Stimulated activated memory B cell treated with anti-CD40 and anti-IgM and Interleukin-4, amounts not matched to agents 10 μg/mL and 1 μg/mL and 100 μg/mL, for 72 hours (primary cell): Measurements from ENCODE around the gene KARS1.
"Not testable (repeated sequence)": the region's sequence is repeated elsewhere in the genome, so short reads cannot be mapped to it uniquely, and the experiment has no call there.

Source experiments
- ATAC-seq: fragments of 150-1000 bp; cut with Tn5 transposase; 2 replicates; pipeline ENCODE4 v1.10.0; 2021
- H3K27ac Mint-ChIP-seq: one replicate; pipeline ENCODE4 v1.8.0; 2022; ENCODE audit warnings: mild to moderate bottlenecking, mixed read lengths
- H3K27me3 Mint-ChIP-seq: one replicate; pipeline ENCODE4 v1.8.0; 2022; ENCODE audit warnings: mixed read lengths
- H3K36me3 Mint-ChIP-seq: one replicate; pipeline ENCODE4 v1.8.0; 2022; ENCODE audit warnings: mixed read lengths
- H3K4me1 Mint-ChIP-seq: one replicate; pipeline ENCODE4 v1.8.0; 2022; ENCODE audit warnings: mixed read lengths
- H3K4me3 Mint-ChIP-seq: one replicate; pipeline ENCODE4 v1.8.0; 2022; ENCODE audit warnings: mild to moderate bottlenecking, moderate library complexity, mixed read lengths
- H3K9me3 Mint-ChIP-seq: one replicate; pipeline ENCODE4 v1.8.0; 2022; ENCODE audit warnings: mixed read lengths

Gene KARS1

GRCh38 chr16:75614066-75614897, 33.2 kb downstream of the KARS1 start:
- H3K9me3 Mint-ChIP-seq: no peaks in the 10 kb centered on the region
- peaks cover 11% of the 10 kb centered on the region for H3K4me1 Mint-ChIP-seq
- no peak overlapping the region for H3K4me3 Mint-ChIP-seq
- H3K36me3 Mint-ChIP-seq: peaks cover 56% of the 10 kb centered on the region
- no peaks in the 10 kb centered on the region for H3K27me3 Mint-ChIP-seq
- ATAC-seq: no peak
- H3K27ac Mint-ChIP-seq: no peak overlapping the region

DNA sequence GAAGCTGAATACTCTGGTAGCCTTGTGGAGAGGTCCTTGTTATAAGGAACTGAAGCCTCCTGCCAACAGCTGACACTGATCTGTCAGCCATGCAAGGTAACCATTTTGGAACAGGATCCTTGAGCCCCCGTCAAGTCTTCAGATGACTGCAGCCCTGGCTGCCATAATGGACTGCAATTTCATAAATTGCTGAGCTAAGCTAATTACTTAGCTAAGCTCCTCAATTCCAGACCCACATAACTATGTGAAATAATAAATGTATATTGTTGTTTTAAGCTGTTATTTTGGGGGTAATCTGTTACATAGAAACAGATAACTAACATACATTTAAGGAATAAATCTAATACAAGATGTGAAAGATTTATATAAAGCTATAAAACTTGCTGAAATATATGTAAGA, 41.0 kb downstream of the KARS1 start:
- Mint-ChIP-seq H3K9me3 (peaks cover 7% of the 10 kb centered on the region), H3K36me3 (peaks cover 62% of the 10 kb centered on the region), H3K4me3 (no peak overlapping the region), H3K4me1 (no peaks in the 10 kb centered on the region), H3K27ac (no peak overlapping the region), H3K27me3 (no peaks in the 10 kb centered on the region)
- ATAC-seq: no peak

GRCh38 chr16:75603241-75603640, 44.2 kb downstream of the KARS1 start:
- Mint-ChIP-seq H3K9me3 (peaks cover 7% of the 10 kb centered on the region), H3K36me3 (peaks cover 86% of the 10 kb centered on the region), H3K4me3 (no peak overlapping the region), H3K27me3 (no peaks in the 10 kb centered on the region), H3K4me1 (no peaks in the 10 kb centered on the region), H3K27ac (no peak overlapping the region)
- no peak for ATAC-seq

GRCh38 chr16:75599452-75600277, 47.8 kb downstream of the KARS1 start:
- H3K4me3 Mint-ChIP-seq: no peak overlapping the region

GRCh38 chr16:75593825-75594820, 53.3 kb downstream of the KARS1 start:
- Mint-ChIP-seq H3K36me3 (peaks cover 37% of the 10 kb centered on the region), H3K9me3 (peaks cover 3% of the 10 kb centered on the region), H3K27me3 (no peaks in the 10 kb centered on the region), H3K4me3 (no peak overlapping the region), H3K27ac (no peak overlapping the region), H3K4me1 (no peaks in the 10 kb centered on the region)
- no peak for ATAC-seq

More at GRCh38 chr16:75599452-75600277, 47.8 kb downstream of the KARS1 start:
- Mint-ChIP-seq H3K9me3 (peaks cover 10% of the 10 kb centered on the region), H3K36me3 (peaks cover 71% of the 10 kb centered on the region), H3K4me1 (no peaks in the 10 kb centered on the region), H3K27me3 (no peaks in the 10 kb centered on the region), H3K27ac (no peak overlapping the region)
- no peak for ATAC-seq

- H3K27me3 Mint-ChIP-seq: no peaks in the 10 kb centered on the region
- H3K27ac Mint-ChIP-seq: no peak overlapping the region
- H3K4me3 Mint-ChIP-seq: no peak overlapping the region
- no peaks in the 10 kb centered on the region for H3K4me1 Mint-ChIP-seq
- peaks cover 42% of the 10 kb centered on the region for H3K36me3 Mint-ChIP-seq
- no peak for ATAC-seq
- peaks cover 3% of the 10 kb centered on the region for H3K9me3 Mint-ChIP-seq
Measured at GRCh38 chr16:75593308-75593707, 54.2 kb downstream of the KARS1 start.

- H3K36me3 Mint-ChIP-seq: peaks cover 28% of the 10 kb centered on the region
- H3K27ac Mint-ChIP-seq, H3K27me3 Mint-ChIP-seq, H3K4me3 Mint-ChIP-seq, H3K4me1 Mint-ChIP-seq, H3K9me3 Mint-ChIP-seq, ATAC-seq: not testable (repeated sequence)
Measured at GRCh38 chr16:75591927-75592326, 55.5 kb downstream of the KARS1 start.

GRCh38 chr16:75590920-75591843, 56.3 kb downstream of the KARS1 start:
- Mint-ChIP-seq H3K36me3 (peaks cover 24% of the 10 kb centered on the region), H3K9me3 (no peaks in the 10 kb centered on the region), H3K27ac (no peak overlapping the region), H3K4me3 (no peak overlapping the region), H3K27me3 (no peaks in the 10 kb centered on the region), H3K4me1 (no peaks in the 10 kb centered on the region)
- ATAC-seq: no peak

- no peak for ATAC-seq
- H3K36me3 Mint-ChIP-seq: peaks cover 18% of the 10 kb centered on the region
- H3K27me3 Mint-ChIP-seq: no peaks in the 10 kb centered on the region
- no peak overlapping the region for H3K27ac Mint-ChIP-seq
- H3K4me1 Mint-ChIP-seq: peaks cover 13% of the 10 kb centered on the region
- H3K4me3 Mint-ChIP-seq: no peak overlapping the region
- H3K9me3 Mint-ChIP-seq: no peaks in the 10 kb centered on the region
Measured at GRCh38 chr16:75589306-75589705, 58.2 kb downstream of the KARS1 start.

GRCh38 chr16:75588716-75589115, 58.7 kb downstream of the KARS1 start:
- no peak overlapping the region for H3K4me3 Mint-ChIP-seq
- H3K27me3 Mint-ChIP-seq: no peaks in the 10 kb centered on the region
- H3K9me3 Mint-ChIP-seq: no peaks in the 10 kb centered on the region
- peaks cover 12% of the 10 kb centered on the region for H3K36me3 Mint-ChIP-seq
- H3K27ac Mint-ChIP-seq: no peak overlapping the region
- H3K4me1 Mint-ChIP-seq: peaks cover 18% of the 10 kb centered on the region
- ATAC-seq: no peak

DNA sequence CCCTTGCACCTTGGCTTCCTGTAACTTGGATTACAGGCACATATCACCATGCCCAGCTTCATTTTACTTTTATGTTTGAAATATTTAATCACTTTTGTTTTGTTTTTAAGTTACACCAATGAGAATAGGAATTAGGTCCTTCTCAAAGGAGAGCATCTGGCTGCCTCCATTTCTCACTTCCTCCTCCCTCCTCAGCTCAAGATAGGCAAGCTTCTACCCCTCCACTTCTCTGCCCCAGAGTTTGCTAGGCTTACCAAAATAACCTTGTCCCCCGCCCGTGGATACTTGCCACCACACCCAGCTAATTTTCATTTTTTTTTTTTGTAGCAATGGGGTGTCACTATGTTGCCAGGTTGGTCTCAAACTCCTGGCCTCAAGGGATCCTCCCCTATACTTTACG, 63.4 kb downstream of the KARS1 start:
- Mint-ChIP-seq H3K4me3 (peak overlapping the region; percentile 14), H3K27me3 (no peaks in the 10 kb centered on the region), H3K36me3 (peaks cover 14% of the 10 kb centered on the region), H3K4me1 (peaks cover 29% of the 10 kb centered on the region), H3K27ac (peak overlapping the region; percentile 49), H3K9me3 (no peaks in the 10 kb centered on the region)
- ATAC-seq: peak; percentile 87

- Mint-ChIP-seq H3K27me3 (no peaks in the 10 kb centered on the region), H3K4me1 (peaks cover 34% of the 10 kb centered on the region), H3K36me3 (peaks cover 34% of the 10 kb centered on the region), H3K27ac (peak overlapping the region; percentile 19), H3K4me3 (no peak overlapping the region), H3K9me3 (no peaks in the 10 kb centered on the region)
- no peak for ATAC-seq
Measured at GRCh38 chr16:75579281-75579834, 68.1 kb downstream of the KARS1 start.

GRCh38 chr16:75578725-75579124, 68.7 kb downstream of the KARS1 start:
- H3K4me3 Mint-ChIP-seq: no peak overlapping the region
- H3K36me3 Mint-ChIP-seq: peaks cover 37% of the 10 kb centered on the region
- ATAC-seq: no peak
- no peaks in the 10 kb centered on the region for H3K9me3 Mint-ChIP-seq
- H3K4me1 Mint-ChIP-seq: peaks cover 33% of the 10 kb centered on the region
- H3K27me3 Mint-ChIP-seq: no peaks in the 10 kb centered on the region
- H3K27ac Mint-ChIP-seq: peak overlapping the region; percentile 19

DNA sequence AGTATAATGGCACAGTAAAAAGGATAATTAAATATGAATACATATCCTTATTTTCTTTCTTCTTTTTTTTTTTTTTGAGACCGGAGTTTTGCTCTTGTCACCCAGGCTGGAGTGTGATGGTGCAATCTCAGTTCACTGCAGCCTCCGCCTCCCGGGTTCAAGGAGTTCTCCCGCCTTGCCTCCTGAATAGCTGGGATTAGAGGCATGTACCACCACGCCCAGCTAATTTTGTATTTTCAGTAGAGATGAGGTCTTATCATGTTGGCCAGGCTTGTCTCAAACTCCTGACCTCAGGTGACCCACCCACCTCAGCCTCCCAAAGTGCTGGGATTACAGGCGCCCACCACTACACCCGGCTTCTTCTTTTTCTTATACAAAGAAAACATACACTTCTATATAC, 69.3 kb downstream of the KARS1 start:
- Mint-ChIP-seq H3K36me3 (peaks cover 41% of the 10 kb centered on the region), H3K27me3 (no peaks in the 10 kb centered on the region), H3K4me3 (no peak overlapping the region), H3K4me1 (peaks cover 36% of the 10 kb centered on the region), H3K9me3 (no peaks in the 10 kb centered on the region), H3K27ac (no peak overlapping the region)
- ATAC-seq: no peak
